Endodermal cell (in vitro differentiated cells): ENCODE data around the gene MOB2. TPM values are rescaled to one million over a fixed set of nuclear protein-coding genes. Genes with fewer than 3 reads are reported as not detected.
"Not testable (repeated sequence)": the region's sequence is repeated elsewhere in the genome, so short reads cannot be mapped to it uniquely, and the experiment has no call there.

Experiments used
- DNase-seq: peaks from one replicate; pipeline ENCODE4 v3.0.0-alpha.2; 2017
- H3K27ac ChIP-seq: 2 replicates; pipeline ENCODE4 v1.5.1; 2013; ENCODE audit warnings: mild to moderate bottlenecking, low read depth, low read length, moderate library complexity
- H3K27me3 ChIP-seq: 2 replicates; pipeline ENCODE4 v1.6.1; 2013; ENCODE audit warnings: mild to moderate bottlenecking, low read length, moderate library complexity; ENCODE audit not compliant: insufficient read depth, control insufficient read depth, poor library complexity, severe bottlenecking
- H3K36me3 ChIP-seq: 2 replicates; pipeline ENCODE4 v1.7.0; 2013; ENCODE audit warnings: mild to moderate bottlenecking, low read length, moderate library complexity; ENCODE audit not compliant: control insufficient read depth, insufficient read depth
- H3K4me1 ChIP-seq: one replicate; pipeline ENCODE4 v1.7.0; 2013; ENCODE audit warnings: low read length; ENCODE audit not compliant: control insufficient read depth, insufficient read depth
- H3K4me3 ChIP-seq: 2 replicates; pipeline ENCODE4 v1.5.1; 2013; ENCODE audit warnings: mild to moderate bottlenecking, low read length, moderate library complexity
- H3K9ac ChIP-seq: 2 replicates; pipeline ENCODE4 v1.6.1; 2013; ENCODE audit warnings: mild to moderate bottlenecking, low read length, moderate library complexity; ENCODE audit not compliant: poor library complexity, severe bottlenecking; ENCODE audit errors: extremely low read depth
- H3K9me3 ChIP-seq: 2 replicates; pipeline ENCODE4 v1.6.1; 2013; ENCODE audit warnings: mild to moderate bottlenecking, low read length, moderate library complexity; ENCODE audit not compliant: control insufficient read depth
- H3K27ac Mint-ChIP-seq: 2 replicates; pipeline ENCODE4 v1.8.0; 2020; ENCODE audit warnings: mixed read lengths
- H3K27me3 Mint-ChIP-seq: 2 replicates; pipeline ENCODE4 v1.8.0; 2021; ENCODE audit warnings: mild to moderate bottlenecking, mixed read lengths; ENCODE audit not compliant: insufficient read depth
- H3K36me3 Mint-ChIP-seq: 2 replicates; pipeline ENCODE4 v1.8.0; 2020; ENCODE audit warnings: low read depth, mixed read lengths
- H3K4me1 Mint-ChIP-seq: 2 replicates; pipeline ENCODE4 v1.8.0; 2020; ENCODE audit warnings: mixed read lengths
- H3K4me3 Mint-ChIP-seq: 2 replicates; pipeline ENCODE4 v1.8.0; 2020; ENCODE audit warnings: mild to moderate bottlenecking, moderate library complexity, mixed read lengths
- H3K9me3 Mint-ChIP-seq: 2 replicates; pipeline ENCODE4 v1.8.0; 2020; ENCODE audit warnings: mild to moderate bottlenecking, mixed read lengths
- CTCF ChIP-seq: fragments of 200-600 bp; sonication (generic); conservative IDR thresholded peaks from 2 replicates; pipeline ENCODE4 v1.5.0; 2021; ENCODE audit warnings: antibody characterized with exemption, mild to moderate bottlenecking
- WGBS, 2 experiments: methylation state at CpG; one replicate each; pipeline versions ENCODE4 v1.1.5 to v1.1.7; 2013; ENCODE audit warnings: missing lambda C conversion rate in 2 of 2, mixed read lengths in 1 of 2; ENCODE audit not compliant: insufficient coverage in 1 of 2, insufficient read length in 1 of 2; 5-methylcytosine and 5-hydroxymethylcytosine counted together
- total RNA-seq, 2 donors: library from RNA; stranded (reverse); fragmentation: NEBNext Ultra II Directional in 1 of 2; extraction: Animal tissue kit (Norgen Biotek cat#: 25700) in 1 of 2; gene quantifications; 2 replicates in 1 of 2; 3 replicates in 1 of 2; pipeline ENCODE4 v1.2.1, GENCODE V29; 2021

The MOB2 gene
- total RNA-seq, 2 donors from 2014 or later, result 23.9 to 25.4 TPM

- H3K27ac Mint-ChIP-seq, result no peak overlapping the region
- H3K4me1 Mint-ChIP-seq, result no peaks in the 10 kb centered on the region
- TF ChIP-seq CTCF, result no peak
- no peaks in the 10 kb centered on the region for H3K4me1 ChIP-seq
- WGBS, 2 experiments, result 54 to 64% methylated on average over 5 to 18 of the region's 29 CpGs
- peak; percentile 81 for DNase-seq
- no peaks in the 10 kb centered on the region for H3K27me3 ChIP-seq
- H3K4me3 ChIP-seq, result no peak overlapping the region
- H3K9me3 Mint-ChIP-seq, result no peaks in the 10 kb centered on the region
- H3K36me3 ChIP-seq, result no peaks in the 10 kb centered on the region
- H3K27me3 Mint-ChIP-seq, result no peaks in the 10 kb centered on the region
- H3K4me3 Mint-ChIP-seq, result no peak overlapping the region
- H3K9me3 ChIP-seq, result no peaks in the 10 kb centered on the region
- H3K36me3 Mint-ChIP-seq, result no peaks in the 10 kb centered on the region
- H3K9ac ChIP-seq, result no peak overlapping the region
- no peak overlapping the region for H3K27ac ChIP-seq
These were observed 50.6 kb downstream of the MOB2 start for GRCh38 chr11:1435820-1436467.

- H3K27ac ChIP-seq, H3K36me3 ChIP-seq, H3K9me3 Mint-ChIP-seq, H3K4me3 ChIP-seq, DNase-seq, H3K9ac ChIP-seq, H3K27ac Mint-ChIP-seq, H3K4me1 Mint-ChIP-seq, H3K36me3 Mint-ChIP-seq, H3K4me1 ChIP-seq, H3K27me3 Mint-ChIP-seq, H3K27me3 ChIP-seq, H3K9me3 ChIP-seq, H3K4me3 Mint-ChIP-seq: not testable (repeated sequence)
- WGBS, 2 experiments, result 72 to 90% methylated on average over 4 to 10 of the region's 20 CpGs
These were observed 51.1 kb downstream of the MOB2 start for GRCh38 chr11:1435479-1435819.

- no peaks in the 10 kb centered on the region for H3K9me3 ChIP-seq
These were observed 52.5 kb downstream of the MOB2 start for GRCh38 chr11:1433977-1434640.

More at GRCh38 chr11:1433977-1434640, 52.5 kb downstream of the MOB2 start:
- Histone ChIP-seq H3K27ac (no peak overlapping the region), H3K27me3 (no peaks in the 10 kb centered on the region), H3K9ac (no peak overlapping the region), H3K4me3 (no peak overlapping the region), H3K4me1 (no peaks in the 10 kb centered on the region), H3K36me3 (no peaks in the 10 kb centered on the region)
- Mint-ChIP-seq H3K27me3 (no peaks in the 10 kb centered on the region), H3K9me3 (no peaks in the 10 kb centered on the region), H3K27ac (no peak overlapping the region), H3K4me3 (no peak overlapping the region), H3K4me1 (no peaks in the 10 kb centered on the region), H3K36me3 (no peaks in the 10 kb centered on the region)
- no peak for TF ChIP-seq CTCF
- 90 to 93% methylated on average over 24 to 29 of the region's 29 CpGs for WGBS, 2 experiments
- no peak for DNase-seq
